GM12878 (cell line): Measurements from ENCODE around the gene FRMD8.

Experiments
- BRCA1 ChIP-seq: IDR thresholded peaks from 2 replicates; pipeline ENCODE4 v1.6.1; 2011; ENCODE audit warnings: low read depth, low read length, improper control_type of control experiment
- CREM ChIP-seq: IDR thresholded peaks from 2 replicates; pipeline ENCODE4 v1.6.1; 2014; ENCODE audit warnings: antibody characterized with exemption, low read depth
- HDGF ChIP-seq: fragments of 450-650 bp; IDR thresholded peaks from 2 replicates; pipeline ENCODE4 v1.6.1; 2016; ENCODE audit warnings: antibody characterized with exemption
- RCOR1 ChIP-seq: conservative IDR thresholded peaks from 2 replicates; pipeline ENCODE4 v1.6.1; 2012; ENCODE audit warnings: low read depth, low read length, improper control_type of control experiment
- ZZZ3 ChIP-seq: IDR thresholded peaks from 2 replicates; pipeline ENCODE4 v1.6.1; 2011; ENCODE audit warnings: low read depth; ENCODE audit not compliant: control insufficient read depth, insufficient read length
- TF ChIP-seq, protein P1 (sequence below), 3 experiments: IDR thresholded peaks in 2 of 3; conservative IDR thresholded peaks in 1 of 3; 2 replicates each; pipeline ENCODE4 v1.5.1; 2011; ENCODE audit warnings: low read depth in 3 of 3, low read length in 3 of 3, mild to moderate bottlenecking in 3 of 3, control low read depth in 2 of 3, moderate library complexity in 2 of 3, inconsistent platforms in 1 of 3, mixed read lengths in 1 of 3; ENCODE audit not compliant: control insufficient read depth in 2 of 3, insufficient read depth in 1 of 3; ENCODE audit errors: extremely low read depth in 1 of 3

DNA sequence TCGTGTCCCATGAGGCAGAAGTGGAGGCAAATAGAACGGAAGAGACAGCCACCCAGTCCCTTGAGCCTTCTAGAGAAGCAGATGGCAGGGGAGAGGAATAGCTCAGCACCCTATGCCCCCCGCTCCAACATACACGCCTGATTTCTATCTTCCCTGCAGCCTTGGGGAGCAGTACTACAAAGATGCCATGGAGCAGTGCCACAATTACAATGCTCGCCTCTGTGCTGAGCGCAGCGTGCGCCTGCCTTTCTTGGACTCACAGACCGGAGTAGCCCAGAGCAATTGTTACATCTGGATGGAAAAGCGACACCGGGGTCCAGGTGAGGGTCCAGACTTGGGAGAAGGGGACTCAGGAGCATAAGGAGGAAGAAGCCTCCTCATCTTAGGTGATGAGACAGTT is 46.2 kb upstream of the FRMD8 start:
- TF ChIP-seq RCOR1 (no peak), BRCA1 (no peak), HDGF (no peak), ZZZ3 (no peak), CREM (no peak)
- TF ChIP-seq, protein P1, sequence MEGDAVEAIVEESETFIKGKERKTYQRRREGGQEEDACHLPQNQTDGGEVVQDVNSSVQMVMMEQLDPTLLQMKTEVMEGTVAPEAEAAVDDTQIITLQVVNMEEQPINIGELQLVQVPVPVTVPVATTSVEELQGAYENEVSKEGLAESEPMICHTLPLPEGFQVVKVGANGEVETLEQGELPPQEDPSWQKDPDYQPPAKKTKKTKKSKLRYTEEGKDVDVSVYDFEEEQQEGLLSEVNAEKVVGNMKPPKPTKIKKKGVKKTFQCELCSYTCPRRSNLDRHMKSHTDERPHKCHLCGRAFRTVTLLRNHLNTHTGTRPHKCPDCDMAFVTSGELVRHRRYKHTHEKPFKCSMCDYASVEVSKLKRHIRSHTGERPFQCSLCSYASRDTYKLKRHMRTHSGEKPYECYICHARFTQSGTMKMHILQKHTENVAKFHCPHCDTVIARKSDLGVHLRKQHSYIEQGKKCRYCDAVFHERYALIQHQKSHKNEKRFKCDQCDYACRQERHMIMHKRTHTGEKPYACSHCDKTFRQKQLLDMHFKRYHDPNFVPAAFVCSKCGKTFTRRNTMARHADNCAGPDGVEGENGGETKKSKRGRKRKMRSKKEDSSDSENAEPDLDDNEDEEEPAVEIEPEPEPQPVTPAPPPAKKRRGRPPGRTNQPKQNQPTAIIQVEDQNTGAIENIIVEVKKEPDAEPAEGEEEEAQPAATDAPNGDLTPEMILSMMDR (IDR thresholded peaks at IDR 0.05 in 2 of 3, conservative IDR thresholded peaks at IDR 0.05 in 1 of 3; ENCODE audit: control insufficient read depth in 2 of 3, extremely low read depth in 1 of 3, insufficient read depth in 1 of 3, low read depth in 3 of 3, low read length in 3 of 3) = no peak
